ENCODE data around the gene SPACA7. TPM values are rescaled to one million over a fixed set of nuclear protein-coding genes. Genes with fewer than 3 reads are reported as not detected.

The SPACA7 gene
- total and polyA plus RNA-seq, 9 of the 15 experiments (the other 6 are each of a cell fraction or from before 2014, with no cell fraction given): not detected

DNA sequence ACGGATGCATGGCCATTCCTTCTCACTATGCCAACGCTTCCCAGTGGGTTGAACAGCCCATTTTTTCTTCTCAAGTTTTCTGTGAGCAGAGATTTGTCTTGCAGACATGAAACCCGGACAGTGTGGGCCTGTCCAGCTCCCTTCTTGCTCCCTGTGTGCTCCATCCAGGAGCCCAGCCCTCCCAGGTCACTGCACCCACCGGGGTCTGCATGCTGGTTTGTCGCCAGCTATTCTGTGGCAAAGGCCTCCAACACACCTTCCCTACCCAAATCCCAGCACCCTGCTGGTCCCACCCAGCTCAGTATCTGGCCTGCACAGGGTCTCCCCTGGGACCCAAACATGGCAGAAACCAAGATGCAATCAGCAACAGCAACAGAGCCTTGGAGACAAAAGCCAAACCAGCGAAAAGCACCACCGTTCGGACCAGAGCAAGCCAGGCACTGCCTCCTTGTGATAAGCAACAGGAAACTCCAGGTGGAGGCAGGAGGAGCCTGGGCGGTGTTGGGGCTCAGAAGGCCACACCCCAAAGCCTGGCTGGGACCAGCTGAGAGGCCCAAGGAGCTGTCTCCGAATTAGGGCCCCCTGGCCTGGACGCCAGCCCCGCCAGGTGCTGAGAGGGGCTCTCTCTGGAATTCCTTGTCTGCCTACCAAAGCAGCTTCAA is 12.2 kb upstream of the SPACA7 start:
- 2% methylated on average over 10 of the region's 12 CpGs for WGBS (ENCODE audit: insufficient coverage, low coverage, missing lambda C conversion rate)
- CTCF ChIA-PET (ENCODE audit: low intra/inter-chr PET ratio): no interaction called here
- no peak for TF ChIP-seq GATA2 (CRISPR knock-in tag; IDR thresholded peaks at IDR 0.05)
- no peak for TF ChIP-seq HDAC6 (IDR thresholded peaks at IDR 0.05; ENCODE audit: low read depth, low read length)
- no peak for TF ChIP-seq PHF8 (IDR thresholded peaks at IDR 0.05; ENCODE audit: borderline replicate concordance, low read length)
- no peak for TF ChIP-seq NR2C1 (IDR thresholded peaks at IDR 0.05)
- no peak for TF ChIP-seq NR2C1 (tag; IDR thresholded peaks at IDR 0.05)
- TF ChIP-seq TGIF2 (CRISPR knock-in tag; IDR thresholded peaks at IDR 0.05): no peak
- TF ChIP-seq ATF3 (IDR thresholded peaks at IDR 0.05): no peak
- no peak for TF ChIP-seq ATF3 (CRISPR knock-in tag; conservative IDR thresholded peaks at IDR 0.05)
- TF ChIP-seq CHD4 (IDR thresholded peaks at IDR 0.05; ENCODE audit: insufficient read depth, insufficient replicate concordance, low read depth, low read length, poor library complexity, severe bottlenecking): no peak
- TF ChIP-seq, protein P1, sequence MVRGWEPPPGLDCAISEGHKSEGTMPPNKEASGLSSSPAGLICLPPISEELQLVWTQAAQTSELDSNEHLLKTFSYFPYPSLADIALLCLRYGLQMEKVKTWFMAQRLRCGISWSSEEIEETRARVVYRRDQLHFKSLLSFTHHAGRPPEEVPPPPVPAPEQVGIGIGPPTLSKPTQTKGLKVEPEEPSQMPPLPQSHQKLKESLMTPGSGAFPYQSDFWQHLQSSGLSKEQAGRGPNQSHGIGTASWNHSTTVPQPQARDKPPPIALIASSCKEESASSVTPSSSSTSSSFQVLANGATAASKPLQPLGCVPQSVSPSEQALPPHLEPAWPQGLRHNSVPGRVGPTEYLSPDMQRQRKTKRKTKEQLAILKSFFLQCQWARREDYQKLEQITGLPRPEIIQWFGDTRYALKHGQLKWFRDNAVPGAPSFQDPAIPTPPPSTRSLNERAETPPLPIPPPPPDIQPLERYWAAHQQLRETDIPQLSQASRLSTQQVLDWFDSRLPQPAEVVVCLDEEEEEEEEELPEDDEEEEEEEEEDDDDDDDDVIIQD (CRISPR knock-in tag; IDR thresholded peaks at IDR 0.05): no peak
- no peak for TF ChIP-seq ZNF184 (CRISPR knock-in tag; IDR thresholded peaks at IDR 0.05)
- no peak for TF ChIP-seq TRIM25 (IDR thresholded peaks at IDR 0.05; ENCODE audit: borderline replicate concordance)
- no peak for TF ChIP-seq HLTF (IDR thresholded peaks at IDR 0.05)
- no peak for TF ChIP-seq ZZZ3 (IDR thresholded peaks at IDR 0.05)
- TF ChIP-seq ZNF707 (CRISPR knock-in tag; conservative IDR thresholded peaks at IDR 0.05): no peak
- no peak for TF ChIP-seq KAT8 (IDR thresholded peaks at IDR 0.05; ENCODE audit: low read depth)
- no peak for TF ChIP-seq ZNF174 (CRISPR knock-in tag; IDR thresholded peaks at IDR 0.05)
- no peak for TF ChIP-seq THRAP3 (IDR thresholded peaks at IDR 0.05; ENCODE audit: borderline replicate concordance)
- no peak for TF ChIP-seq BDP1 (IDR thresholded peaks at IDR 0.05; ENCODE audit: insufficient read depth, insufficient read length)

More for the DNA sequence above, 12.2 kb upstream of the SPACA7 start:
- BruUV-seq (replicated peaks): no TSS peak
- no peak overlapping the region for H3K4me3 ChIP-seq
- H3K79me2 ChIP-seq (ENCODE audit: control insufficient read depth, insufficient read depth, low read length): no peaks in the 10 kb centered on the region
- ATAC-seq (no peak), FAIRE-seq (no peak), DNase-seq (ENCODE audit: extremely low read depth in 1 of 4, low spot score in 3 of 4) (no peak)
- in situ Hi-C loops (cut with MboI) (no loop called here), intact Hi-C loops (cut with micrococcal nuclease) (no loop called here)
- no peaks in the 10 kb centered on the region for H3K9me3 ChIP-seq (replicated peaks; ENCODE audit: control insufficient read depth, insufficient read depth, low read depth, low read length)
- no peak overlapping the region for H2AFZ ChIP-seq (ENCODE audit: low read depth, low read length)
- H3K4me2 ChIP-seq (ENCODE audit: insufficient read depth, low read length): no peak overlapping the region
- H3K9ac ChIP-seq (ENCODE audit: insufficient read depth in 1 of 2, low read depth in 2 of 2, low read length in 2 of 2): no peak overlapping the region
- no peaks in the 10 kb centered on the region for H3K36me3 ChIP-seq (ENCODE audit: control insufficient read depth, insufficient read depth, low read length)
- H3K27me3 ChIP-seq (ENCODE audit: control insufficient read depth in 2 of 2, insufficient read depth in 2 of 2, low read length in 2 of 2): no peaks in the 10 kb centered on the region
- H3K4me1 ChIP-seq (replicated peaks in 1 of 2; ENCODE audit: control insufficient read depth in 2 of 2, insufficient read depth in 2 of 2, low read length in 2 of 2): no peaks in the 10 kb centered on the region
- no peaks in the 10 kb centered on the region for H3K9me1 ChIP-seq (ENCODE audit: control insufficient read depth, insufficient read depth, low read length)
- H4K20me1 ChIP-seq (replicated peaks; ENCODE audit: control insufficient read depth, insufficient read depth, low read length): no peaks in the 10 kb centered on the region
- no peak overlapping the region for H3K27ac ChIP-seq (ENCODE audit: extremely low read depth, low read depth, low read length)
- POLR2A ChIA-PET: no interaction called here

All from K562 (cell line).